Measurements from ENCODE around the gene HOXB5.

The HOXB5 gene

GRCh38 chr17:48568499-48569239, 24.9 kb downstream of the HOXB5 start:
- no peaks in the 10 kb centered on the region for H3K27me3 ChIP-seq (replicated peaks; ENCODE audit: control insufficient read depth, insufficient read depth, low read length)
- TF ChIP-seq, protein P1, sequence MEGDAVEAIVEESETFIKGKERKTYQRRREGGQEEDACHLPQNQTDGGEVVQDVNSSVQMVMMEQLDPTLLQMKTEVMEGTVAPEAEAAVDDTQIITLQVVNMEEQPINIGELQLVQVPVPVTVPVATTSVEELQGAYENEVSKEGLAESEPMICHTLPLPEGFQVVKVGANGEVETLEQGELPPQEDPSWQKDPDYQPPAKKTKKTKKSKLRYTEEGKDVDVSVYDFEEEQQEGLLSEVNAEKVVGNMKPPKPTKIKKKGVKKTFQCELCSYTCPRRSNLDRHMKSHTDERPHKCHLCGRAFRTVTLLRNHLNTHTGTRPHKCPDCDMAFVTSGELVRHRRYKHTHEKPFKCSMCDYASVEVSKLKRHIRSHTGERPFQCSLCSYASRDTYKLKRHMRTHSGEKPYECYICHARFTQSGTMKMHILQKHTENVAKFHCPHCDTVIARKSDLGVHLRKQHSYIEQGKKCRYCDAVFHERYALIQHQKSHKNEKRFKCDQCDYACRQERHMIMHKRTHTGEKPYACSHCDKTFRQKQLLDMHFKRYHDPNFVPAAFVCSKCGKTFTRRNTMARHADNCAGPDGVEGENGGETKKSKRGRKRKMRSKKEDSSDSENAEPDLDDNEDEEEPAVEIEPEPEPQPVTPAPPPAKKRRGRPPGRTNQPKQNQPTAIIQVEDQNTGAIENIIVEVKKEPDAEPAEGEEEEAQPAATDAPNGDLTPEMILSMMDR (IDR thresholded peaks at IDR 0.05; ENCODE audit: insufficient read depth, low read length, poor library complexity, severe bottlenecking), result no peak
- H3K36me3 ChIP-seq (ENCODE audit: control insufficient read depth, insufficient read depth, low read length), result no peaks in the 10 kb centered on the region
- no peak overlapping the region for H3K4me3 ChIP-seq (replicated peaks; ENCODE audit: low read depth, low read length)
- DNase-seq (ENCODE audit: extremely low read depth, insufficient read length), result no peak

- Histone ChIP-seq H3K4me3 (replicated peaks; ENCODE audit: low read depth, low read length) (no peak overlapping the region), H3K27me3 (replicated peaks; ENCODE audit: control insufficient read depth, insufficient read depth, low read length) (no peaks in the 10 kb centered on the region), H3K36me3 (ENCODE audit: control insufficient read depth, insufficient read depth, low read length) (no peaks in the 10 kb centered on the region)
- DNase-seq (ENCODE audit: extremely low read depth, insufficient read length), result no peak
- TF ChIP-seq, protein P1 (IDR thresholded peaks at IDR 0.05; ENCODE audit: insufficient read depth, low read length, poor library complexity, severe bottlenecking), result no peak
Measured at GRCh38 chr17:48567646-48568354, 25.8 kb downstream of the HOXB5 start.

- H3K27me3 ChIP-seq (replicated peaks; ENCODE audit: control insufficient read depth, insufficient read depth, low read length), result no peaks in the 10 kb centered on the region
- no peak for DNase-seq (ENCODE audit: extremely low read depth, insufficient read length)
- no peaks in the 10 kb centered on the region for H3K36me3 ChIP-seq (ENCODE audit: control insufficient read depth, insufficient read depth, low read length)
- no peak overlapping the region for H3K4me3 ChIP-seq (replicated peaks; ENCODE audit: low read depth, low read length)
- TF ChIP-seq, protein P1 (IDR thresholded peaks at IDR 0.05; ENCODE audit: insufficient read depth, low read length, poor library complexity, severe bottlenecking), result no peak
Measured at GRCh38 chr17:48567209-48567608, 26.4 kb downstream of the HOXB5 start.

GRCh38 chr17:48566717-48567116, 26.9 kb downstream of the HOXB5 start:
- no peak overlapping the region for H3K4me3 ChIP-seq (replicated peaks; ENCODE audit: low read depth, low read length)
- no peaks in the 10 kb centered on the region for H3K36me3 ChIP-seq (ENCODE audit: control insufficient read depth, insufficient read depth, low read length)
- TF ChIP-seq, protein P1 (IDR thresholded peaks at IDR 0.05; ENCODE audit: insufficient read depth, low read length, poor library complexity, severe bottlenecking), result no peak
- DNase-seq (ENCODE audit: extremely low read depth, insufficient read length), result no peak
- no peaks in the 10 kb centered on the region for H3K27me3 ChIP-seq (replicated peaks; ENCODE audit: control insufficient read depth, insufficient read depth, low read length)

- no peak overlapping the region for H3K4me3 ChIP-seq (replicated peaks; ENCODE audit: low read depth, low read length)
- DNase-seq (ENCODE audit: extremely low read depth, insufficient read length), result no peak
- no peaks in the 10 kb centered on the region for H3K27me3 ChIP-seq (replicated peaks; ENCODE audit: control insufficient read depth, insufficient read depth, low read length)
- no peaks in the 10 kb centered on the region for H3K36me3 ChIP-seq (ENCODE audit: control insufficient read depth, insufficient read depth, low read length)
- TF ChIP-seq, protein P1 (IDR thresholded peaks at IDR 0.05; ENCODE audit: insufficient read depth, low read length, poor library complexity, severe bottlenecking), result no peak
Measured at GRCh38 chr17:48565925-48566710, 27.5 kb downstream of the HOXB5 start.

Data from GM06990 (cell line).